ENCODE results near the gene PPIE.

- TF ChIP-seq CTCF (IDR thresholded peaks at IDR 0.05) (no peak), POLR2AphosphoS5 (IDR thresholded peaks at IDR 0.05) (no peak)
Observed at GRCh38 chr1:39721664-39722063, 17.0 kb upstream of the PPIE start.

Measured in sigmoid colon (tissue), 4 donors.